ENCODE data around the gene PTPRH. TPM values are rescaled to one million over a fixed set of nuclear protein-coding genes. Genes with fewer than 3 reads are reported as not detected.

The PTPRH gene
- total and polyA plus RNA-seq, 9 of the 15 experiments (the other 6 are each of a cell fraction or from before 2014, with no cell fraction given), result 0.87 to 34.3 (median 22.7) TPM

DNA sequence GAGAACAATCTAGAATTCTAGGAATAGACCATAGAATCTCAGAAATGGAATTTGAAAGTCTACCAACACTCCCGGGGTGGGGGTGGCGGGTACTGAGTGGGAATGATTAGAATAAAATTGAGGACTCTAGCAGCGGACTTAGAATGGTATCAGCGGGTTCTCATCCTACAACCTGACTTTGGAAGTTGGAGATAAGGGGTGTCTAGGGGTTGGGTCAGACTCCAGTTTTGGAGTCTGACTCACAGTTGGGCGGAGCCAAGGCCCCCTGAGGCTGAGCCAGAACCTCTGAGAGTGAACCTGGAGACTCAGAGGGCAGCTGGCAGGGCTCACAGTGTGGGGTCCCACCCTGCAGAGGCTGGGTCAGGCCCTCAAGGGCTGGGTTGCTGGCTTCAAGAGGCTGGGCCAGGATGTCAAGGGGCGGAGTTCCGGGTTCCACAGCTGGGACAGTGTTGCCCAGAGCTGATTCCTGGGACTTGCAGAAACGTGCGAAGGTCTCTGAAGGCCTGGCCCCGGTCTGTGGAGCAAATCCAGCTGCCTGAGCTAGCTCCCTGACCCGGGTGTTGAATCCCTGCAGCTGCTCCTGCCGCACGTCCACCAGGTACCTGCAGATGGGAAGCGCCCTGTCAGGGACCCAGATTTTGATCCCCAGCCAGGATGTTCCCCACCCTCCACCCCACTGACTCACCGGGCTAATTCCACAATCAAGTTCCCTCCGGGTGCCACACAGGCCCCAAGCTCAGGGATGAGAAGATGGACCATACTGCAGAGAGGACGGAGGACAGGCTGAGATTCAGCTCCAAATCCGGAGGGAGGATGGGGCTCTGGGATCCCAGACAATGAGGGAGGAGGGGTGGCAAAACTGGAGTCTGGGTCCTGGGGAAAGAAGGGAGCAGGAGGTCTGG lies 50.2 kb downstream of the PTPRH start (continued):
- peak; percentile 94 for TF ChIP-seq DPF2 (IDR thresholded peaks at IDR 0.05)
- TF ChIP-seq, protein P1, sequence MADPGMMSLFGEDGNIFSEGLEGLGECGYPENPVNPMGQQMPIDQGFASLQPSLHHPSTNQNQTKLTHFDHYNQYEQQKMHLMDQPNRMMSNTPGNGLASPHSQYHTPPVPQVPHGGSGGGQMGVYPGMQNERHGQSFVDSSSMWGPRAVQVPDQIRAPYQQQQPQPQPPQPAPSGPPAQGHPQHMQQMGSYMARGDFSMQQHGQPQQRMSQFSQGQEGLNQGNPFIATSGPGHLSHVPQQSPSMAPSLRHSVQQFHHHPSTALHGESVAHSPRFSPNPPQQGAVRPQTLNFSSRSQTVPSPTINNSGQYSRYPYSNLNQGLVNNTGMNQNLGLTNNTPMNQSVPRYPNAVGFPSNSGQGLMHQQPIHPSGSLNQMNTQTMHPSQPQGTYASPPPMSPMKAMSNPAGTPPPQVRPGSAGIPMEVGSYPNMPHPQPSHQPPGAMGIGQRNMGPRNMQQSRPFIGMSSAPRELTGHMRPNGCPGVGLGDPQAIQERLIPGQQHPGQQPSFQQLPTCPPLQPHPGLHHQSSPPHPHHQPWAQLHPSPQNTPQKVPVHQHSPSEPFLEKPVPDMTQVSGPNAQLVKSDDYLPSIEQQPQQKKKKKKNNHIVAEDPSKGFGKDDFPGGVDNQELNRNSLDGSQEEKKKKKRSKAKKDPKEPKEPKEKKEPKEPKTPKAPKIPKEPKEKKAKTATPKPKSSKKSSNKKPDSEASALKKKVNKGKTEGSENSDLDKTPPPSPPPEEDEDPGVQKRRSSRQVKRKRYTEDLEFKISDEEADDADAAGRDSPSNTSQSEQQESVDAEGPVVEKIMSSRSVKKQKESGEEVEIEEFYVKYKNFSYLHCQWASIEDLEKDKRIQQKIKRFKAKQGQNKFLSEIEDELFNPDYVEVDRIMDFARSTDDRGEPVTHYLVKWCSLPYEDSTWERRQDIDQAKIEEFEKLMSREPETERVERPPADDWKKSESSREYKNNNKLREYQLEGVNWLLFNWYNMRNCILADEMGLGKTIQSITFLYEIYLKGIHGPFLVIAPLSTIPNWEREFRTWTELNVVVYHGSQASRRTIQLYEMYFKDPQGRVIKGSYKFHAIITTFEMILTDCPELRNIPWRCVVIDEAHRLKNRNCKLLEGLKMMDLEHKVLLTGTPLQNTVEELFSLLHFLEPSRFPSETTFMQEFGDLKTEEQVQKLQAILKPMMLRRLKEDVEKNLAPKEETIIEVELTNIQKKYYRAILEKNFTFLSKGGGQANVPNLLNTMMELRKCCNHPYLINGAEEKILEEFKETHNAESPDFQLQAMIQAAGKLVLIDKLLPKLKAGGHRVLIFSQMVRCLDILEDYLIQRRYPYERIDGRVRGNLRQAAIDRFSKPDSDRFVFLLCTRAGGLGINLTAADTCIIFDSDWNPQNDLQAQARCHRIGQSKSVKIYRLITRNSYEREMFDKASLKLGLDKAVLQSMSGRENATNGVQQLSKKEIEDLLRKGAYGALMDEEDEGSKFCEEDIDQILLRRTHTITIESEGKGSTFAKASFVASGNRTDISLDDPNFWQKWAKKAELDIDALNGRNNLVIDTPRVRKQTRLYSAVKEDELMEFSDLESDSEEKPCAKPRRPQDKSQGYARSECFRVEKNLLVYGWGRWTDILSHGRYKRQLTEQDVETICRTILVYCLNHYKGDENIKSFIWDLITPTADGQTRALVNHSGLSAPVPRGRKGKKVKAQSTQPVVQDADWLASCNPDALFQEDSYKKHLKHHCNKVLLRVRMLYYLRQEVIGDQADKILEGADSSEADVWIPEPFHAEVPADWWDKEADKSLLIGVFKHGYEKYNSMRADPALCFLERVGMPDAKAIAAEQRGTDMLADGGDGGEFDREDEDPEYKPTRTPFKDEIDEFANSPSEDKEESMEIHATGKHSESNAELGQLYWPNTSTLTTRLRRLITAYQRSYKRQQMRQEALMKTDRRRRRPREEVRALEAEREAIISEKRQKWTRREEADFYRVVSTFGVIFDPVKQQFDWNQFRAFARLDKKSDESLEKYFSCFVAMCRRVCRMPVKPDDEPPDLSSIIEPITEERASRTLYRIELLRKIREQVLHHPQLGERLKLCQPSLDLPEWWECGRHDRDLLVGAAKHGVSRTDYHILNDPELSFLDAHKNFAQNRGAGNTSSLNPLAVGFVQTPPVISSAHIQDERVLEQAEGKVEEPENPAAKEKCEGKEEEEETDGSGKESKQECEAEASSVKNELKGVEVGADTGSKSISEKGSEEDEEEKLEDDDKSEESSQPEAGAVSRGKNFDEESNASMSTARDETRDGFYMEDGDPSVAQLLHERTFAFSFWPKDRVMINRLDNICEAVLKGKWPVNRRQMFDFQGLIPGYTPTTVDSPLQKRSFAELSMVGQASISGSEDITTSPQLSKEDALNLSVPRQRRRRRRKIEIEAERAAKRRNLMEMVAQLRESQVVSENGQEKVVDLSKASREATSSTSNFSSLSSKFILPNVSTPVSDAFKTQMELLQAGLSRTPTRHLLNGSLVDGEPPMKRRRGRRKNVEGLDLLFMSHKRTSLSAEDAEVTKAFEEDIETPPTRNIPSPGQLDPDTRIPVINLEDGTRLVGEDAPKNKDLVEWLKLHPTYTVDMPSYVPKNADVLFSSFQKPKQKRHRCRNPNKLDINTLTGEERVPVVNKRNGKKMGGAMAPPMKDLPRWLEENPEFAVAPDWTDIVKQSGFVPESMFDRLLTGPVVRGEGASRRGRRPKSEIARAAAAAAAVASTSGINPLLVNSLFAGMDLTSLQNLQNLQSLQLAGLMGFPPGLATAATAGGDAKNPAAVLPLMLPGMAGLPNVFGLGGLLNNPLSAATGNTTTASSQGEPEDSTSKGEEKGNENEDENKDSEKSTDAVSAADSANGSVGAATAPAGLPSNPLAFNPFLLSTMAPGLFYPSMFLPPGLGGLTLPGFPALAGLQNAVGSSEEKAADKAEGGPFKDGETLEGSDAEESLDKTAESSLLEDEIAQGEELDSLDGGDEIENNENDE (IDR thresholded peaks at IDR 0.05; ENCODE audit: low read depth, low read length), result no peak
- TF ChIP-seq NELFE (IDR thresholded peaks at IDR 0.05; ENCODE audit: insufficient read depth, insufficient read length), result no peak
- peak; percentile 17 to 73; a peak in 3 of 4 replicates for TF ChIP-seq TBL1XR1 (IDR thresholded peaks at IDR 0.05; ENCODE audit: low read length in 2 of 2)
- no peak for TF ChIP-seq CBFB (CRISPR knock-in tag; IDR thresholded peaks at IDR 0.05)
- TF ChIP-seq NR2C2 (CRISPR knock-in tag; IDR thresholded peaks at IDR 0.05), result no peak
- peak; percentile 45; the same call in 1 of the 2 replicates for TF ChIP-seq NR2C2 (tag; IDR thresholded peaks at IDR 0.05)
- TF ChIP-seq NCOR1 (IDR thresholded peaks at IDR 0.05), result peak; percentile 86
- TF ChIP-seq CXXC5 (CRISPR knock-in tag; IDR thresholded peaks at IDR 0.05), result peak; percentile 67
- TF ChIP-seq PCBP1 (IDR thresholded peaks at IDR 0.05; ENCODE audit: low read depth, low read length, poor library complexity, severe bottlenecking), result no peak
- TF ChIP-seq SETDB1 (IDR thresholded peaks at IDR 0.05; ENCODE audit: low read length), result peak; percentile 65
- peak; percentile 84 for TF ChIP-seq CBFA2T2 (conservative IDR thresholded peaks at IDR 0.05)
- TF ChIP-seq, protein P2, sequence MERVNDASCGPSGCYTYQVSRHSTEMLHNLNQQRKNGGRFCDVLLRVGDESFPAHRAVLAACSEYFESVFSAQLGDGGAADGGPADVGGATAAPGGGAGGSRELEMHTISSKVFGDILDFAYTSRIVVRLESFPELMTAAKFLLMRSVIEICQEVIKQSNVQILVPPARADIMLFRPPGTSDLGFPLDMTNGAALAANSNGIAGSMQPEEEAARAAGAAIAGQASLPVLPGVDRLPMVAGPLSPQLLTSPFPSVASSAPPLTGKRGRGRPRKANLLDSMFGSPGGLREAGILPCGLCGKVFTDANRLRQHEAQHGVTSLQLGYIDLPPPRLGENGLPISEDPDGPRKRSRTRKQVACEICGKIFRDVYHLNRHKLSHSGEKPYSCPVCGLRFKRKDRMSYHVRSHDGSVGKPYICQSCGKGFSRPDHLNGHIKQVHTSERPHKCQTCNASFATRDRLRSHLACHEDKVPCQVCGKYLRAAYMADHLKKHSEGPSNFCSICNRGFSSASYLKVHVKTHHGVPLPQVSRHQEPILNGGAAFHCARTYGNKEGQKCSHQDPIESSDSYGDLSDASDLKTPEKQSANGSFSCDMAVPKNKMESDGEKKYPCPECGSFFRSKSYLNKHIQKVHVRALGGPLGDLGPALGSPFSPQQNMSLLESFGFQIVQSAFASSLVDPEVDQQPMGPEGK (CRISPR knock-in tag; IDR thresholded peaks at IDR 0.05; ENCODE audit: borderline replicate concordance), result no peak
- peak; percentile 69 for TF ChIP-seq DACH1 (IDR thresholded peaks at IDR 0.05; ENCODE audit: partially characterized antibody)
- no peak for TF ChIP-seq SIN3B (IDR thresholded peaks at IDR 0.05; ENCODE audit: low read depth)

All from K562 (cell line).